HepG2 (cell line): Measurements from ENCODE around the gene GDF7. TPM values are rescaled to one million over a fixed set of nuclear protein-coding genes. Genes with fewer than 3 reads are reported as not detected.

Experiments used
- ATAC-seq: fragments of 200-7000 bp; cut with Tn5 transposase; 3 replicates; pipeline ENCODE4 v1.9.1; 2020; ENCODE audit warnings: mild to moderate bottlenecking, moderate library complexity
- BruUV-seq: library from RNA; stranded (reverse); fragments of 400-500 nt; replicated peaks from 2 replicates; lab custom pipeline; 2021; lab: Mats Ljungman, UMichigan
- CTCF ChIA-PET: fragments of 300-600 bp; formaldehyde crosslinking; extraction: SDS; loops from one replicate; lab custom pipeline; 2021; ENCODE audit warnings: low total read pairs, inconsistent platforms, low intra/inter-chr PET ratio; lab: Yijun Ruan, JAX
- POLR2A ChIA-PET: fragments of 350-600 bp; sonication (Branson Sonifier 250); formaldehyde crosslinking; loops from one replicate; lab custom pipeline; 2020; ENCODE audit warnings: antibody characterized with exemption, inconsistent platforms; lab: Yijun Ruan, JAX
- DNase-seq: peaks from one replicate; pipeline ENCODE4 v3.0.0-alpha.2; 2015; ENCODE audit warnings: low spot score
- FAIRE-seq: peaks from 3 replicates; lab custom pipeline; 2011; peaks lifted over from hg19 to GRCh38; lab: Jason Lieb, UNC
- H2AFZ ChIP-seq: one replicate; pipeline ENCODE4 v1.6.1; 2011; ENCODE audit warnings: low read length, inconsistent platforms
- H3K27ac ChIP-seq: fragments of 300-600 bp; 3 replicates; pipeline ENCODE4 v1.8.0; 2011; ENCODE audit warnings: mixed run types, mild to moderate bottlenecking, mixed read lengths, low read length, inconsistent platforms; ENCODE audit not compliant: insufficient read depth; ENCODE audit errors: extremely low read length
- H3K27me3 ChIP-seq, 2 experiments: fragments of 200-600 bp in 1 of 2; 2 replicates in 1 of 2; 3 replicates in 1 of 2; pipeline versions ENCODE4 v1.6.0 to v1.8.0; 2011; ENCODE audit warnings: low read length in 2 of 2, mild to moderate bottlenecking in 2 of 2, moderate library complexity in 2 of 2, inconsistent platforms in 1 of 2; ENCODE audit not compliant: insufficient read depth in 2 of 2, control insufficient read depth in 1 of 2
- H3K36me3 ChIP-seq, 2 experiments: fragments of 200-600 bp in 1 of 2; replicated peaks in 1 of 2; 2 replicates in 1 of 2; 3 replicates in 1 of 2; pipeline versions ENCODE4 v1.5.1 to v1.8.0; 2011; ENCODE audit warnings: low read length in 2 of 2, inconsistent platforms in 1 of 2; ENCODE audit not compliant: insufficient read depth in 2 of 2, control insufficient read depth in 1 of 2
- H3K4me1 ChIP-seq: 2 replicates; pipeline ENCODE4 v1.5.1; 2012; ENCODE audit warnings: low read length, inconsistent platforms; ENCODE audit not compliant: insufficient read depth
- H3K4me2 ChIP-seq: 2 replicates; pipeline ENCODE4 v1.6.0; 2011; ENCODE audit warnings: low read depth, low read length, inconsistent platforms
- H3K4me3 ChIP-seq, 3 experiments: fragments of 200-600 bp in 1 of 3; sonication (generic), shearing (Covaris generic) in 1 of 3; replicated peaks in 1 of 3; 2 replicates each; pipeline ENCODE4 v1.5.1; 2011 to 2016; ENCODE audit warnings: low read length in 3 of 3, inconsistent platforms in 2 of 3, low read depth in 2 of 3, mild to moderate bottlenecking in 2 of 3, control low read depth in 1 of 3, mixed read lengths in 1 of 3; ENCODE audit not compliant: insufficient read depth in 1 of 3
- H3K79me2 ChIP-seq: one replicate; pipeline ENCODE4 v1.6.1; 2011; ENCODE audit warnings: low read length, inconsistent platforms; ENCODE audit not compliant: insufficient read depth
- H3K9ac ChIP-seq: 2 replicates; pipeline ENCODE4 v1.6.0; 2011; ENCODE audit warnings: mild to moderate bottlenecking, low read depth, low read length, inconsistent platforms; ENCODE audit not compliant: insufficient read depth
- H3K9me3 ChIP-seq: 2 replicates; pipeline ENCODE4 v1.5.1; 2012; ENCODE audit warnings: mild to moderate bottlenecking, low read length
- H4K20me1 ChIP-seq: 2 replicates; pipeline ENCODE4 v1.6.0; 2011; ENCODE audit warnings: inconsistent platforms, mild to moderate bottlenecking, low read length, moderate library complexity; ENCODE audit not compliant: insufficient read depth
- CHCHD3 ChIP-seq: sonication (generic); formaldehyde crosslinking; IDR thresholded peaks from 2 replicates; pipeline ENCODE4 v1.8.0; 2022; ENCODE audit warnings: mild to moderate bottlenecking, missing genetic modification reagents, moderate library complexity
- EP300 ChIP-seq, 3 experiments: sonication (generic) in 1 of 3; formaldehyde crosslinking in 1 of 3; IDR thresholded peaks; 2 replicates each; pipeline versions ENCODE4 v1.5.1 to v1.6.1; 2011 to 2020; ENCODE audit warnings: low read depth in 2 of 3, low read length in 2 of 3, borderline replicate concordance in 1 of 3, improper control_type of control experiment in 1 of 3, mild to moderate bottlenecking in 1 of 3, missing genetic modification reagents in 1 of 3, moderate library complexity in 1 of 3
- GATA4 ChIP-seq: sonication (generic); IDR thresholded peaks from 2 replicates; pipeline ENCODE4 v1.6.1; 2016; ENCODE audit warnings: antibody characterized with exemption, low read depth, borderline replicate concordance
- KLF16 ChIP-seq, 2 experiments: sonication (generic) in 1 of 2; formaldehyde crosslinking in 1 of 2; IDR thresholded peaks; 2 replicates each; pipeline versions ENCODE4 v1.6.1 to v1.8.0; 2016 to 2023; ENCODE audit warnings: missing genetic modification reagents in 2 of 2, missing compliant biosample characterization in 1 of 2
- MAFF ChIP-seq: IDR thresholded peaks from 2 replicates; pipeline ENCODE4 v1.6.1; 2011; ENCODE audit warnings: low read depth, low read length, improper control_type of control experiment
- MZF1 ChIP-seq: sonication (generic); formaldehyde crosslinking; IDR thresholded peaks from 2 replicates; pipeline ENCODE4 v1.8.1; 2023; ENCODE audit warnings: mild to moderate bottlenecking, missing genetic modification reagents, borderline replicate concordance
- NFATC3 ChIP-seq: sonication (generic); formaldehyde crosslinking; IDR thresholded peaks from 2 replicates; pipeline ENCODE4 v1.5.1; 2020; ENCODE audit warnings: mild to moderate bottlenecking, missing genetic modification reagents
- RNF2 ChIP-seq: fragments of 450-650 bp; conservative IDR thresholded peaks from 2 replicates; pipeline ENCODE4 v1.6.1; 2016; ENCODE audit warnings: low read depth
- ZBTB1 ChIP-seq: sonication (generic); formaldehyde crosslinking; IDR thresholded peaks from 2 replicates; pipeline ENCODE4 v1.4.0; 2020; ENCODE audit warnings: missing genetic modification reagents, borderline replicate concordance
- ZNF180 ChIP-seq: sonication (generic); formaldehyde crosslinking; IDR thresholded peaks from 2 replicates; pipeline ENCODE4 v1.4.0; 2020; ENCODE audit warnings: low read depth, missing genetic modification reagents, borderline replicate concordance
- ZNF263 ChIP-seq: sonication (generic); formaldehyde crosslinking; IDR thresholded peaks from 2 replicates; pipeline ENCODE4 v1.4.0; 2020; ENCODE audit warnings: missing genetic modification reagents
- ZNF326 ChIP-seq: sonication (generic); formaldehyde crosslinking; IDR thresholded peaks from 2 replicates; pipeline ENCODE4 v1.4.0; 2020; ENCODE audit warnings: missing genetic modification reagents, borderline replicate concordance
- ZNF333 ChIP-seq: sonication (generic); formaldehyde crosslinking; IDR thresholded peaks from 2 replicates; pipeline ENCODE4 v1.4.0; 2020; ENCODE audit warnings: mild to moderate bottlenecking, missing genetic modification reagents, borderline replicate concordance
- ZNF350 ChIP-seq: sonication (generic); formaldehyde crosslinking; IDR thresholded peaks from 2 replicates; pipeline ENCODE4 v1.4.0; 2020; ENCODE audit warnings: mild to moderate bottlenecking, low read depth, missing genetic modification reagents, borderline replicate concordance
- ZNF703 ChIP-seq: sonication (generic); formaldehyde crosslinking; IDR thresholded peaks from 2 replicates; pipeline ENCODE4 v1.5.1; 2020; ENCODE audit warnings: missing genetic modification reagents, mild to moderate bottlenecking, moderate library complexity, borderline replicate concordance
- ZNF773 ChIP-seq: sonication (generic); formaldehyde crosslinking; IDR thresholded peaks from 2 replicates; pipeline ENCODE4 v1.4.0; 2020; ENCODE audit warnings: missing genetic modification reagents, borderline replicate concordance
- WGBS: methylation state at CpG from one replicate; pipeline ENCODE4 v1.1.6; 2017; ENCODE audit warnings: low lambda C conversion rate; 5-methylcytosine and 5-hydroxymethylcytosine counted together
- in situ Hi-C: cut with HindIII; loops from 2 replicates; pipeline ENCODE4 v1.10.0; 2017; ENCODE audit warnings: low pct_unique_long_range_greater_than_20kb; ENCODE audit not compliant: extremely low pct_ligation_motif_present
- intact Hi-C: fragments of 100-400 bp; cut with micrococcal nuclease; formaldehyde crosslinking; loops from one replicate; pipeline ENCODE4 v1.10.0; 2022; ENCODE audit not compliant: unreplicated experiment
- polyA plus RNA-seq, 8 experiments: library from polyadenylated mRNA; depleted of rRNA in 3 of 8; stranded (reverse) in 7 of 8; unstranded in 1 of 8; fragments of >200 nt; fragmentation: Illumina TruSeq in 4 of 8; extraction: Trizol in 4 of 8; gene quantifications; 2 replicates each; pipeline versions ENCODE4 v1.2.1 to v1.2.3, GENCODE V29; 2011 to 2016; ENCODE audit warnings: low read depth in 4 of 8, missing spikeins in 1 of 8, mixed read lengths in 1 of 8; ENCODE audit not compliant: insufficient read depth in 1 of 8
- total RNA-seq, 5 experiments: library from RNA; depleted of rRNA; stranded (reverse); fragments of >200 nt; fragmentation: Illumina TruSeq; extraction: Trizol; gene quantifications; 2 replicates each; pipeline ENCODE4 v1.2.3, GENCODE V29; 2016; ENCODE audit warnings: low read depth in 1 of 5
- TF ChIP-seq, protein P1 (sequence below): sonication (generic); formaldehyde crosslinking; IDR thresholded peaks from 2 replicates; pipeline ENCODE4 v1.5.1; 2020; ENCODE audit warnings: missing genetic modification reagents, mild to moderate bottlenecking, borderline replicate concordance
- TF ChIP-seq, protein P2 (sequence below): sonication (generic); formaldehyde crosslinking; conservative IDR thresholded peaks from 2 replicates; pipeline ENCODE4 v1.4.0; 2020; ENCODE audit warnings: missing genetic modification reagents
- TF ChIP-seq, protein P3 (sequence below): sonication (generic); formaldehyde crosslinking; IDR thresholded peaks from 2 replicates; pipeline ENCODE4 v1.4.0; 2020; ENCODE audit warnings: mild to moderate bottlenecking, low read depth, missing genetic modification reagents
- TF ChIP-seq, protein P4 (sequence below): sonication (generic); formaldehyde crosslinking; IDR thresholded peaks from 2 replicates; pipeline ENCODE4 v1.4.0; 2020; ENCODE audit warnings: mild to moderate bottlenecking, low read depth, missing genetic modification reagents

The GDF7 gene
- total and polyA plus RNA-seq, 2 of the 13 experiments (the other 11 are each of a cell fraction or from before 2014, with no cell fraction given): 1.6 to 15.0 TPM

DNA sequence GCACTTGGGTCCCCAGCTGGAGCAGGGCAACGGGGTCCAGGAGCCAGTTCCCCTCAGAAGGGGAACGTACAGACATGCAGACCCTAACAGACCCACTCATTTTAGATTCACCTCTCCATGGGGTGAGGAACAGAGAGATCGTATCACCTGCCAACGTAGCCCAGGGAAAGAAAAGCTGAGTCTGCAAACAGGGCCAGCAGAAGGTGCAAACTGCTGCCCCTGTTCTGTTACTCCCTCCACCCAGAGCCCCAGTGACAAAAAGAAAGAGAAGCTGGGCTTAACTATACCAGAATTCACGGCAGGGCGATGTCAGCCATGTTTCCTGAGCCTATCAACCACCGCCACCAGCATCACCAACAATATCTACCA, 15.2 kb upstream of the GDF7 start:
- Histone ChIP-seq H3K9me3 (no peaks in the 10 kb centered on the region), H3K36me3 (no peaks in the 10 kb centered on the region; a peak in 1 of 5 replicates), H4K20me1 (no peaks in the 10 kb centered on the region), H3K9ac (peak overlapping the region; percentile 90), H3K4me1 (peaks cover 58% of the 10 kb centered on the region), H3K27me3 (peaks cover 3 to 18% of the 10 kb centered on the region in 2 experiments; a peak in 4 of 5 replicates), H3K4me3 (peak overlapping the region; percentile 70 to 95 (median 75)), H2AFZ (peak overlapping the region; percentile 21), H3K27ac (peak overlapping the region; percentile 60), H3K4me2 (peak overlapping the region; percentile 93), H3K79me2 (peaks cover 9% of the 10 kb centered on the region)
- no peak for ATAC-seq
- DNase-seq: no peak
- peak; percentile 12 for FAIRE-seq
- POLR2A ChIA-PET: interaction anchor here (0.7 to 5.9 kb wide), 23 partner anchors 9 to 300 kb away, joined by 3 to 51 read pairs (median 6); partner anchors contain the start of genes GDF7, LDAH and RHOB
- in situ Hi-C loops: loop anchor here (25.0 kb wide), 1 partner anchor 311 kb away; no protein-coding TSS in a partner anchor
- CTCF ChIA-PET: interaction anchor here (1.2 to 1.6 kb wide), 3 partner anchors 10 to 255 kb away, joined by 3 to 11 read pairs (median 3); no protein-coding TSS in a partner anchor
- intact Hi-C loops: no loop called here
- WGBS: 40% methylated on average over 7 of the region's 7 CpGs
- no TSS peak for BruUV-seq
- TF ChIP-seq ZNF333 (no peak), ZNF703 (CRISPR knock-in tag) (no peak), CHCHD3 (no peak), KLF16 (CRISPR knock-in tag; IDR thresholded peaks at IDR 0.05) (no peak), MAFF (peak; percentile 55; the same call in 1 of the 2 replicates), ZNF773 (no peak), MZF1 (CRISPR knock-in tag) (no peak), NFATC3 (CRISPR knock-in tag) (no peak), ZBTB1 (CRISPR knock-in tag) (no peak), RNF2 (no peak), ZNF350 (CRISPR knock-in tag) (0 out of 2 replicates have a peak, but pooled peaks have one; percentile 5), GATA4 (no peak), ZNF180 (CRISPR knock-in tag) (no peak), EP300 (IDR thresholded peaks at IDR 0.05; ENCODE audit: low read depth in 2 of 2, low read length in 2 of 2) (no peak), EP300 (CRISPR knock-in tag; IDR thresholded peaks at IDR 0.05; ENCODE audit: borderline replicate concordance) (no peak), ZNF263 (CRISPR knock-in tag) (no peak), ZNF326 (no peak)
- TF ChIP-seq, protein P1, sequence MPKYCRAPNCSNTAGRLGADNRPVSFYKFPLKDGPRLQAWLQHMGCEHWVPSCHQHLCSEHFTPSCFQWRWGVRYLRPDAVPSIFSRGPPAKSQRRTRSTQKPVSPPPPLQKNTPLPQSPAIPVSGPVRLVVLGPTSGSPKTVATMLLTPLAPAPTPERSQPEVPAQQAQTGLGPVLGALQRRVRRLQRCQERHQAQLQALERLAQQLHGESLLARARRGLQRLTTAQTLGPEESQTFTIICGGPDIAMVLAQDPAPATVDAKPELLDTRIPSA: peak; percentile 49; the same call in 1 of the 2 replicates
- TF ChIP-seq, protein P2, sequence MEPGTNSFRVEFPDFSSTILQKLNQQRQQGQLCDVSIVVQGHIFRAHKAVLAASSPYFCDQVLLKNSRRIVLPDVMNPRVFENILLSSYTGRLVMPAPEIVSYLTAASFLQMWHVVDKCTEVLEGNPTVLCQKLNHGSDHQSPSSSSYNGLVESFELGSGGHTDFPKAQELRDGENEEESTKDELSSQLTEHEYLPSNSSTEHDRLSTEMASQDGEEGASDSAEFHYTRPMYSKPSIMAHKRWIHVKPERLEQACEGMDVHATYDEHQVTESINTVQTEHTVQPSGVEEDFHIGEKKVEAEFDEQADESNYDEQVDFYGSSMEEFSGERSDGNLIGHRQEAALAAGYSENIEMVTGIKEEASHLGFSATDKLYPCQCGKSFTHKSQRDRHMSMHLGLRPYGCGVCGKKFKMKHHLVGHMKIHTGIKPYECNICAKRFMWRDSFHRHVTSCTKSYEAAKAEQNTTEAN: no peak
- TF ChIP-seq, protein P3, sequence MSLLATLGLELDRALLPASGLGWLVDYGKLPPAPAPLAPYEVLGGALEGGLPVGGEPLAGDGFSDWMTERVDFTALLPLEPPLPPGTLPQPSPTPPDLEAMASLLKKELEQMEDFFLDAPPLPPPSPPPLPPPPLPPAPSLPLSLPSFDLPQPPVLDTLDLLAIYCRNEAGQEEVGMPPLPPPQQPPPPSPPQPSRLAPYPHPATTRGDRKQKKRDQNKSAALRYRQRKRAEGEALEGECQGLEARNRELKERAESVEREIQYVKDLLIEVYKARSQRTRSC (CRISPR knock-in tag): no peak
- TF ChIP-seq, protein P4, sequence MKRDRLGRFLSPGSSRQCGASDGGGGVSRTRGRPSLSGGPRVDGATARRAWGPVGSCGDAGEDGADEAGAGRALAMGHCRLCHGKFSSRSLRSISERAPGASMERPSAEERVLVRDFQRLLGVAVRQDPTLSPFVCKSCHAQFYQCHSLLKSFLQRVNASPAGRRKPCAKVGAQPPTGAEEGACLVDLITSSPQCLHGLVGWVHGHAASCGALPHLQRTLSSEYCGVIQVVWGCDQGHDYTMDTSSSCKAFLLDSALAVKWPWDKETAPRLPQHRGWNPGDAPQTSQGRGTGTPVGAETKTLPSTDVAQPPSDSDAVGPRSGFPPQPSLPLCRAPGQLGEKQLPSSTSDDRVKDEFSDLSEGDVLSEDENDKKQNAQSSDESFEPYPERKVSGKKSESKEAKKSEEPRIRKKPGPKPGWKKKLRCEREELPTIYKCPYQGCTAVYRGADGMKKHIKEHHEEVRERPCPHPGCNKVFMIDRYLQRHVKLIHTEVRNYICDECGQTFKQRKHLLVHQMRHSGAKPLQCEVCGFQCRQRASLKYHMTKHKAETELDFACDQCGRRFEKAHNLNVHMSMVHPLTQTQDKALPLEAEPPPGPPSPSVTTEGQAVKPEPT (CRISPR knock-in tag): no peak
